NCI-H2227 (cell line): Measurements from ENCODE around the gene DGLUCY.
"Not testable (repeated sequence)": the region's sequence is repeated elsewhere in the genome, so short reads cannot be mapped to it uniquely, and the experiment has no call there.

Experiments
- DNase-seq: peaks from one replicate; lab custom pipeline; 2025; ENCODE audit not compliant: unreplicated experiment; lab: John Stamatoyannopoulos, UW

DGLUCY gene

DNA sequence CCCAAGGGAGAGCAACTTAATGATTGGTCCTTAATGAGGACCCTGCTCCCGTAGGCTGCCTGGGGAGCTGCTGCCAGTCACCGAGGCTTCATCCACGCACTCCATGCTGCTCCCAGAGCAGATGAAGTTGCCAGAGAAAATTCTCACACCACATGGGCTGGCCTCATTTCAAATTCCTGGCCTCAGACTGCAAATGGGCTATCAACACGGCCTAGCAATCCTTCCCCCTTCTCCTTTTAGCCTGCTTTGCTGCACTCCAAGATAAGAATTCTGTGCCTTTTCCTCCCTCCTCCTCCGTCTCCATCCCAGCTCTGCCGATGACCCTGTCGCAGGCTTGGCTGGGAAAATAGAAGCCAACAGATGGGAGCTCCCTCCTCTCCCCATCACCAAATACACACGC is 10.8 kb upstream of the DGLUCY start:
- no peak for DNase-seq

DNA sequence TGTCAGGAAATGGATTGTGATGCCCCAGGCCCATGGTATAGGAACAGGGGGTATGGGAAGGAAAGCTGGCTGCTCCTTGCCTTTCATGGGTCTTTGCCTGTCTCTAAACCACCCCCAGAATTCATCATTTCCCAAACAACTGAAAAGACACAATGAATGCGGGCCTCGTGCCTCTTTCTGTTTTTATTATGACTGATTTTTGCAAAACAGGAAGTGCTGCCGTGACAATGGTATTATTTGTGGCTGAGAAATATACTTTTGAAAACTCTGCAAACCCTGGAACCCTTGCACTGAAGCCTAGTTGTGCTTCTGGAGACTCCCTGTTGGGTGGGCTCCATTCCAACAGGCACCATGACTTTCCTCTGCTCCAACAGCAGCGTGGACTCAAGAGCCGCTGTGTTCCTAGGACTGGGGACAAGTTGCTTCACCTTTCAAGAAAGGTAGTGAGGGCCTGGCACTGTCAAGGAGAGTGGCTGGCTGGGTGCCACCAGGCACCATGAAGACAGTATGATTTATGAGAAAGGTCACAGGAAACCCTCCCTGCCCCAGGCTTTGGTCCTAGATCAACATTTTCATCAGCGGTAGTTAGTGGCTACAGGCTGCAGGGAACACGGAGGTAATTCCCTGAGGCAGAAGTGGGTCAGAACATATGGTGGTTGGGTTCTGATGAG is 4.8 kb upstream of the DGLUCY start:
- no peak for DNase-seq

DNA sequence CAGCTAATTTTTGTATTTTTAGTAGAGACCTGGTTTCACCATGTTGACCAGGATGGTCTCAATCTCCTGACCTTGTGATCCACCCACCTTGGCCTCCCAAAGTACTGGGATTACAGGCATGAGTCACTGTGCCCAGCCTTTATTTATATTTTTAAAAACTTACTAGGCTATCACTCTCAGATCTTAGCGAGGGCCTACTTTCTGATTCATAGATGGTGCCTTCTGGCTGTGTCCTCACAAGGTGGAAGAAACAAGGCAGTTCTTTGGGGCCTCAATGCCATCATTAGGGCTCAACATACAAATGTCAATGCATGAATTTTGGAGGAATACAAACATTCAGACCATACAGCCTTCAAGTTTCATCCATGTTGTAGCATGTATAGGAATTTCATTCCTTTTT is 2.4 kb upstream of the DGLUCY start:
- DNase-seq, result no peak

DNA sequence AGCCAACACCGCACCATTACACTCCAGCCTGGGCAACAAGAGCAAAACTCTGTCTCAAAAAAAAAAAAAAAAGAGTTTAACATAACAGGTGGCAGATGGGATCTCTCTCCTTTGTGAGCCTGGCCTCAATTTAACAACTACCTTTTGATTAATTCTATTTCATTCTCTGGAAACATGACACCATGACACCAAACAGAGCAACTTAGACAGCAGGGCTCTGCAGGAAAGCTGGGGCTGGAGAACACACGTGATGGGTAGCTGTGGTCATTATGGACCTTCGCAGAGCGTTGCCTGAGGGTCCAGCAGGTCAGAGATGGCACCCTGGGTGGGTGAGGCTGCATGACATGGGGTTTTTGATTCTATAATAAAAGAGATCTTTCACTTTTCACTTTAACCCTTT is 1.7 kb upstream of the DGLUCY start:
- no peak for DNase-seq

DNA sequence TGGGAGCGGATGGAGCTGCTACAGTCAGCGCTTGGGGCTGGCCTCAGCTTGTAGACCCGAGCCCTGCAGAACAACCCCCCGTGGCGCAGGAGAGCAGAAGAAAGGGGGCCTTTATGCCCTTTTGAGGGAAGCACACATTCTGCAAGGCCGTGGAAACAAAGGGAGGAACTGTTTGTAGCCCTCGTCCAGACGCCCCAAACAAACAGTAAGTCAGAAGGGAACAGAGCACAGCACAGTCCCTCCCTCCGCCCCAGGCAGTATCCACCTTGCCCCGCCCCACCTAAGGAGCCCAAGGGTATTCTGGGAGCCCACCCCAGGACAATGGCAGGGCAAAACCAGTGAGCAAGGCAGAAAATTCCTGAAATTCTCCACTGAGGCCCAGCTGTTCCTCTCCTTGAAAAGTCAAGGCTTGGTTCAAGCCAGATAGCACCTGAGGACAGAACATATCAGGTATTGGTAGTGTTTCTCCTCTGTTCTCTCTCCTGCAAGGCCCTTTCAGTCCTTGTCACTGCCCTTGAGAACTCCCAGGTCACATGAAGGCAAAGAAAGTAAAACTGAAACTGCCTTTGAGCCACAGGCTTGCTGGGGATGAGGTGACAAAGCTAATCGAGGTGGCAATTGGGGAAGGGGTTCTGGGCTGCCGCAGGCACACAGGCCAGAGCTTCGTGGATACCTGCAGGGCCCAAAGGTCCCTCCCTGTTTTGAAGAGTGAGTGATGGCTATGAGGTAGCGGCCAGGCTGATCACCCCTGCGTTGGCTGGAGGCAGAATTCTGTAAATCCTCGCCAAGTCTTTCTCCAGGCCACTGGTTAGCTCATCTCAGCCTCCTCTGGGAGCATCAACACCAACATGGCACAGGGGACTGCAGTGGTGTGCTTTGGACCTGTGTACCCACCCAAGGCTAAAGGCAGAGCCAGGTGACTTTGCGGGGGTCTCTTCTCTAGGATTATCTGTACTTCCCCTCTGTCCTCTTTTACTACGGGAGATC is 499 bp downstream of the DGLUCY start:
- peak; percentile 91 for DNase-seq

DNA sequence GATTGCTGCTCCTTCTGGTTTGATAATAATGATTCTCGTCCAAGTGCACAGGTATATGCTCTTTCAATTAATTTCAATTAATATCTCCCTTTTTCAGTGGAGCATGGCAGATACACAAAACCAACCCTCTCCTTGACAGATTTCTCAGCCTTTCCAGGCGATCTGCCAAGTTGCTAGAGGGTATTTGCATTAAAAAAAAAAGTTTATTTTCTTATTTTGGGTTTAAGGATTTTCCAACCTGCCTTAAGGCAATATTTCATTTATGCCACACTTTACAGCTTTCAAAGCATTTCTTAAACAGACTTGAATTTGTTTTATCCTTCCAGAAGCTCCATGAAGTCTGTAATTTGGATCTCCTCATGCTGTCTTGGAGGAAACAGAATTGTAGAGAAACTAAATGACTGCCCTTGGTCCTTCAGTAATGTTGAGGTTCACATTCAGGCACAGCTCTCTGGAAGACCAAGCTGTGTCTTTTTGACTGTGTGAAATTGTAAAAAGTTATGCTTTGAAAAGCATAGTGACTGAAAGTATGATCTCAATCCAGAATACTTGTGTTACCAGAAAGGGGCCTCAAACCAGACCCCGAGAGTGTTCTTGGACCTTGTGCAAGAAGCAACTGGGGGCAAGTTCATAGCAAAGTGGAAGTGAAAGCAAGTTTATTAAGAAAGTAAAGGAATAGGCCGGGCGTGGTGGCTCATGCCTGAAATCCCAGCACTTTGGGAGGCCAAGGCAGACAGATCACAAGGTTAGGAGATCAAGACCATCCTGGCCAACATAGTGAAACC is 2.3 kb downstream of the DGLUCY start:
- DNase-seq, result no peak

DNA sequence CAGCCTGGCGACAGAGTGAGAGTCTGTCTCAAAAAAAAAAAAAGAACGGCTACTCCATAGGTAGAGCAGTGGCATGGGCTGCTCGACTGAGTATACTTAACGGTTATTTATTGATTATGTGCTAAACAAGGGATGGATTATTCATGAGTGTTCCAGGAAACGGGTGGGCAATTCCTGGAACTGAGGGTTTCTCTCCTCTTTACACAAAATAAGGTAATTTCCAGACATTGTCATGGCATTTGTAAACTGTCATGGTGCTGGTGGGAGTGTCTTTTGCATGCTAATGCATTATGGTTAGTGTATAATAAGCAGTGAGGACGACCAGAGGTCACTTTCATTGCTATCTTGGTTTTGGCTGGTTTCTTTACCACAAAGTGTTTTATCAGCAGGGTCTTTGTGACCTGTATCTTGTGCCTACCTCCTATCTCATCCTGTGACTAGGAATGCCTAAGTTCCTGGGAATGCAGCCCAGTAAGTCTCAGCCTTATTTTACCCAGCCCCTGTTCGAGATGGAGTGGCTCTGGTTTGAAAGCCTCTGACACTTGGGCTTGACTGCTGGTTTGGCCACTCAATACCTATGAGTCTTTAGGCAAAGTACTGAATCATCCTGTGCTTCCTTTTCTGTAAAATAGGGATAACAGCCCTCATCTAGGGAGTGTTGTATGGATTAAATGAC is 3.2 kb downstream of the DGLUCY start:
- DNase-seq, result no peak

DNA sequence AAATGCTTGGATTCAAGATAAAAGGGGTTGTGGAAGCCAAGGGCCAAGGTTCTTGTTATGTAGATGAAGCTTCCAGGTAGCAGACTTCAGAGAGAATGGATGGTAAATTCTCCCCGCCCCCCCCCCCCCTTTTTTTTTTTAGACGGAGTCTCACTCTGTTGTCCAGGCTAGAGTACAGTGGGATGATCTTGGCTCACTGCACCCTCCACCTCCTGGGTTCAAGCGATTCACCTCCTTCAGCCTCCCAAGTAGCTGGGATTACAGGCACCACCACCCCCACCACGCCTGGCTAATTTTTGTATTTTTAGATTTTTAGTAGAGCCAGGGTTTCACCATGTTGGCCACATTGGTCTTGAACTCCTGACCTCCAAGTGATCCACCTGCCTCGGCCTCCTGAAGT is 4.1 kb downstream of the DGLUCY start:
- DNase-seq, result no peak

DNA sequence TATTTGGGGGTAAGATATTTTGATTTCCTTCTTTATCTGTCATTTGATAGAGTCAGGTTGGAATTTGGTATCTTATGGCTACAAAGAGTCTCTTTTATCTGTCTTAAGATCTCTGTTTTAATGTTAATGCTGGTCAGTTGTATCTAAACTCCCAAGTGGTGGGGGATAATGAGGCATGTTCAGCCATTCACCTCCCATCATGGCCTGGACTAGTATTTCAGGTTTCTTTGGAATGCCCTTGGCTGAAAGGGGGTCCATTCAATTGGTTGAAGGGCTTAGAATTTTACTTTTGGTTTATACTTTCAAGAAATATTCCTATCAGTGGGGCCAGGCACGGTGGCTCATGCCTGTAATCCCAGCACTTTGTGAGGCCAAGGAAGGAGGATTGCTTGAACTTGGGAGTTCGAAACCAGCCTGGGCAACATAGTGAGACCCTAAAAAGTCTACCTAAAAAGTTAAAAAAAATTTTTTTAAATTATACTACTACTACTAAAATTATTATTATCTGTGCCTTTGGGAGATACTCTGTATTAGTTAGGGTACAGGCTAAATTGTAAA is 4.7 kb downstream of the DGLUCY start:
- no peak for DNase-seq

DNA sequence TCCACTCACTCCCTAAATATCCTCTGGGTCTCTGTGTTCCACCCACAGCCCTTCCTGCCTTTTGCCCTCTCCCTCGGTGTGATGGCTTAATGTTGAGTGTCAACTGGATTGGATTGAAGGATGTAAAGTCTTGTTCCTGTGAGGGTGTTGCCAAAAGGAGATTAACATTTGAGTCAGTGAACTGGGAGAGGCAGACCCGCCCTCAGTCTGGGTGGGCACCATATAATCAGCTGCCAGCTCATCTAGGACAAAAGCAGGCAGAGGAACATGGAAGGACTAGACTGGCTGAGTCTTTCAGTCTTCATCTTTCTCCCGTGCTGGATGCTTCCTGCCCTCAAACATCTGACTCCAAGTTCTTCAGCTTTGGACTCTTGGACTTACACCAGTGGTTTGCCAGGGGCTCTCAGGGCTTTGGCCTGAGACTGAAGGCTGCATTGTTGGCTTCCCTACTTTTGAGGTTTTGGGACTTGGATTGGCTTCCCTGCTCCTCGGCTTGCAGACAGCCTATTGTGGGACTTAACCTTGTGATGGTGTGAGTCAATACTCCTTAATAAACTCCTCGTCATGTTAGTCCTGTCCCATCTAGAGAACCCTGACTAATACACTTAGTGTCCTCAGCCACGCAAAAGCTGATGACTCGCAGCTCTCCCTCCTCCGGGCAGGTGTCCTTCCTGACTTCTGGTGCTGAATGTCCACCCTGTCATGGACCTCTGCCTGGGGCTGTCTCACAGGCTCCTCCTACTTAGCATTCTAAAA is 5.9 kb downstream of the DGLUCY start:
- DNase-seq, result no peak

DNA sequence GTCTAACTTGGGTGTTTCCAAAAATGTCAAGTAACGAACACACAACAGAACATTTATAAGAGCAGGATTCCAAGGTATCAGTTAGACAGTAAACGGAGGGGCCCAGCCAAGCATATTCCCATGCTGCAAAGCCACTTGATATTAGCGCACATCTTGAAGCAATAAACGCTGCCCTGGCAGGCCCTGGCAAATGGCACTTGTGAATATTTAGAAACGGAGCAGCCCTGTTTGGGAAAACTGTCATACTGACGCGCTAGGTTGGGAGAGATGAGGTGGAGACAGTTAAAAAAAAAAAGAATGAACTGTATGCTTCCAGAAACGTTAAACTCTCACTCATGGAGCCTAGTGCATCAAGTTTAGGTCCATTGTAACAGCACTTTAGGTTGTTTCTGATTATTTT is 9.3 kb downstream of the DGLUCY start:
- DNase-seq, result no peak

DNA sequence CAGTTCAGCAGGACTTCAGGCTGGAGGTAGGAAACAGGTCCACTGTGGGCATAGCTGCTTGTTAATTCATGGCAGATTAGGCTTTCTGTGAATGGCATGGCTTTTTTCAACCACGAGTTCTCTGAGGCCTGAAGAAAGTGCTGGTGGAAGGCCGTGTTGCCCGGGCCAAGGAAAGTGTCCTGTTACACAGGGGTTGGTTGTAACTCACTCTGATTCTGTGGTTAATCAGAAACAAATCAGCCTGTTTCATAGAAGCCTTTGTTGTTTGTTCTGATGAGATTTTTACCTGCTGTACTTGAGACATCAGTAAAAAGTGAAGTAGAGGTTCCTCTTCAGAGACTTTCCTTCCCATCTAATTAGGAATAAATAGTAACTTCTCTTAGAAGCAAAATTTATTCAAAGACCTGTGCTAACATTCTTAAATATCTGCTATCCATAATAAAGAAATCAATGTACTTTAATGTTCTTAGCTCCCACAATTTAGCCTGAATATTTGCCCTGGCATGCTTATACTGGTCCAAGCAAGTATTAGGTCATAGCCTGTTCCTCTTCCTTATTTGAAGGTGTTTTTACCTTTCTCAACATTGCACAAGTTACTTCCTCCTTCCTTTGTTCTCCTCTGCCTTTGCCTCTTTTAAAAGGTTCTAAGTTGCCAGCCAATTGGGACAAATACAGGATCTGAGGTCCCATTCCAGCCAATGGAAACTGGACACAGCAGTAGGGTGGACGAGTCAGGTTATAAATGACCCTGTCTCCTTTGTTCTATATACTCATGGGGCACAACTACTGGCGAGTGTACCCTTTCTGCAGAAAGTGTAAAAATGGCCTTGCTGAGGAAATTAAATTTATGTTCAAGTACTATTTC is 10.8 kb downstream of the DGLUCY start:
- DNase-seq, result not testable (repeated sequence)

DNA sequence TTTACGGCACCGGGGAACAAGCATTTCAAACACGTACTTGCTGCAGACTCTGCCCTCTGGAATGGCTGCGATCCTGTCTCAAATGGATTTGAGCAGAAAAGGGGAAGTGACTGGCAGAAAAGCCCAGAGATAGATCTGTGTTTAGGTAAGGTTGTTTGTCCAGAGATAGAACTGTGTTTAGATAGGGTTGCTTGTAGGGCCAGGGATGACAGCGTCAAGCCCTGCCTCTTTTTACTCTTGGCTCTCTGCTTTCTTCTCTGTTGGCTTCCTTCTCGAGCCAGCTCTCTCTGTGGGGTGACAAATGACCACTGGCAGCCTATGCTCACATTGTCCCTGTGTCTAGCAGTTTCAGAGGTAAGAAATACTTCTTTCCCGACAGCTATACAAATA is 11.4 kb downstream of the DGLUCY start:
- DNase-seq, result no peak

DNA sequence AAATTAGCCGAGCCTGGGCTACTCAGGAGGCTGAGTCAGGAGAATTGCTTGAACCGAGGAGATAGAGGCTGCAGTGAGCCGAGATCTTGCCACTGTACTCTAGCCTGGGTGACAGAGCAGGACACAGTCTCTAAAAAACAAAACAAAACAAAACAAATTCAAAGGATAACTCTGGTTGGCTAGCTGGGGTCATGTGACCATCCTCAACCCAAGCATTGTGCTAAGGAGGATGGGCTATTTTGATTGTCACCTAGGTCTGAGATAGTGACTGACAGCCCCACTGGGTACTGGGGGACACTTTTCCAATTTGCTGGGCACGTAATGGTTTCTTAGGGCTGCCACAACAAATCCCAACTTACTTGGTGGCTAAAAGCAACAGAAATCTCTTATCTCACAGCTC is 11.9 kb downstream of the DGLUCY start:
- DNase-seq, result no peak

DNA sequence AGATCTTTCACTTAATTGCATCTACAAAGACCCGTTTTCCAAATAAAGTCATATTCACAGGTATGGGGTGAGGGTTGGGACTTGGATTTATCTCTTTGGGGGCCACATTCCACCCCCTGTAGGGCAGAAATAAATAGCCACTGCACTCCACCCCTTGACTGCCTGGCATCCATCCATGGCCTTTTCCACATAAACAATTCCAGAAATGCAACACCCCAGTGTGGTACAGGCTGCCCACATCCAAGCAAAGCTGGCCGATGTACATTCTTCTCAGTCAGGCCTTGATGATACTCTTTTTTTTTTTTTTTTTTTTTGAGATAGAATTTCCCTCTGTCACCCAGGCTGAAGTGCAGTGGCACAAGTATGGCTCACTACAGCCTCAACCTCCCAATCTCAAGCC is 12.9 kb downstream of the DGLUCY start:
- no peak for DNase-seq

DNA sequence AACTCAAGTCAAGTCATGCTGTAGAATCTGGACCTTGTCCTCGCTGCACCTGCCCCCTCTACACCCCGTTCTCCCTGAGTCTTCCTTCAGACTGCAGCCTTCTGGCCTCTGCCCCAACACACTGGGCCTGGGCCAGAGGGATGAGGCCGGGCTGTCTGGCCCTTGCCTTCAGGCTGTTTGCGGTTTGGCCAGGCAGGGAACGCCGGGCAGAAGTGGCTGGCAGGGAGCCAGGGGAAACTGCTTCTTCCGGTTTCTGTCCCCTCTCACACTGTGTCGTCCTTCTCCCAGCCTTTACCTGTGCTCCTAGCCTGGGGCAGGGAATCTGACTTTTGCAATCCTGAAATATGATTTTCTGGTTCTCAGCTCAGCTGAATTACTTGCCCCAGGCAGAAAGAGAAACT is 13.5 kb downstream of the DGLUCY start:
- peak; percentile 15 for DNase-seq

DNA sequence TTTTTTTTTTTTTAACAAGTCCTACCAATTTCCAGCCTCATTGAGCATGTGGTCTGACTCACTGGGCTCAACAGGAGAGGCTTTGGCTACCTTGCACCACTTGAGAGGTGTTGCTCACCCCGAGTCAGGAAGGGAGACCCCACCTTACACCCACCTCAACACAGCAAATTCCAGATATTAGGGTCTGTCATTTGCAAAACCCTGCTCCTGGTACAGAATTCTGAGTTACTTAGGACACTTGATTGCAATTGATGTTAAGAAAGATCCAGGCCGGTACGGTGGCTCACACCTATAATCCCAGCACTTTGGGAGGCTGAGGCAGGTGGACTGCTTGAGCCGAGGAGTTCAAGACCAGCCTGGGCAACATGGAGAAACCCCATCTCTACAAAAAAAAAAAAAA is 14.1 kb downstream of the DGLUCY start:
- DNase-seq, result no peak

DNA sequence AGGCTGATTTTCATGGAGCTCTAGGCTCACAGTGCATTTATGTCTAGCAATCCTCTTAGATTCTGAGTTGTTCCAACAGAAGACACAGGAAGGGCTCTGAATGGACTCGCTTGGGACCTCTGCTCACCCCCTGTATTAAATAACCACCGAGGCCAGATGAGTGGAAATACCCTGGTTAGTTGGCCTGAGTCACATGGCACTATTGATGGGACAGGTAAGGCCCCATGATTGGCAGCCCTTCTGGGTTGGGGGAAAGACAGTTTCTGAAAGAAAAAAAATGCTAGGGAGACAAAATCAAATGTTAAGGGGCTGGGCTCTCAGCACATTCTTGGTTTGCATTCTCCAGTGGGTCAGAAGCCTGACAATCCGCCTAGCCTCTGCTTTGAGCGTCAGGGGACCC is 14.8 kb downstream of the DGLUCY start:
- no peak for DNase-seq

DNA sequence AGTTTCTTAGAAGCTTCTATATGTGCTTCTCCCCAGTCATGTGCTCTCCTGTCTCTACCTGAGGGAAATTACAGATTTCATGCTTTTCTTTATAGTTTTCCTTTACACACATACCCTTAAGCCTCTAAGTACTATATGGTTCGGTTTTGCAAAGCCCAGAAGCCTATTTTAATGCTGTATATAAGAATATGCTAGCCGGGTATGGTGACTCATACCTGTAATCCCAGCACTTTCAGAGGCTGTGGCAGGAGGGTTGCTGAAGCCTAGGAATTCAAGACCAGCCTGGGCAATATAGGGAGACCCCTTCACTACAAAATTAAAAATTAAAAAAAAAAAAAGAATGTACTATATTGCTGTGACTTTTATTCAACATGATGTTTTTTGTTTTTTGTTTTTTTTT is 15.4 kb downstream of the DGLUCY start:
- no peak for DNase-seq
